Measurements from ENCODE around the gene TBRG4.

TBRG4 gene

DNA sequence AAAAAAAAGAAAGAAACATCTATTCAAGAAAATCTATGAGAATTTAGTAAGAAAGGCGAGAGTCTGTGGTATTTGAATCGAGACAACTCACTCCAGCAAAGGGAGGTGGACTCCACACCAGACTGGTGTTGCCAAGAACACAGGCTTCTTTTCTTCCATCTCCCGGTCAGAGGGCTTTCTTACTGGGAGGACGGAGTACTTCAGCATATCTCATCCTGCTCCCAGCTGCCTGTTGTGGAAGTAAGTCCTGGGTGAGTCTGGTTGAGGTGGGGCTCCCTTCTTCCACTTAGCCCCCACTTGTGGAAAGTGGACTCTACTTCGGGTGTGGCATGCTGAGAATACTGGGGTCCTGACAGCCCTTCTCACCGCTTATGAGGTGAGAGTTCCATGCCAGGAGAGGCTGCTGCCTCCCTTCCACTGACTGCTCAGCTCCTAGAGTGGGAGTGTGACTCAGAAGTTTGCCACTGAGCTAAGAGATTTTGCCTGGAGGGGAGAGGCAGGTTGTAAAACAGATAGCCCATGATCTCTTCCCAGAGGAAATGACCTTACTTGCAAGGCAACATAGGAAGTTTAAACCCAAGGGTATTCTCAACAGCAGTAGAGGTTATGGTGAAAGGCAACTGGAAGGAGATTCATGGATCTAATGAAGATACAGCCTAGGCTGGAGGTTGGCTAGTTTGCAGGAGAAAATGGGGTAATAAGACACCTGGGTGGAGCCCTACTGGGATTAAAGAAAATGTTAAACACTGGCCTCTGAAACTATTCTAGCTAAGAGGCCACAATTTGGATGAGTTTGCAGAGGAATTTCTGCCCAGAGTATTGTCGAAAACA is 19.2 kb downstream of the TBRG4 start:
- DNase-seq: no peak

DNA sequence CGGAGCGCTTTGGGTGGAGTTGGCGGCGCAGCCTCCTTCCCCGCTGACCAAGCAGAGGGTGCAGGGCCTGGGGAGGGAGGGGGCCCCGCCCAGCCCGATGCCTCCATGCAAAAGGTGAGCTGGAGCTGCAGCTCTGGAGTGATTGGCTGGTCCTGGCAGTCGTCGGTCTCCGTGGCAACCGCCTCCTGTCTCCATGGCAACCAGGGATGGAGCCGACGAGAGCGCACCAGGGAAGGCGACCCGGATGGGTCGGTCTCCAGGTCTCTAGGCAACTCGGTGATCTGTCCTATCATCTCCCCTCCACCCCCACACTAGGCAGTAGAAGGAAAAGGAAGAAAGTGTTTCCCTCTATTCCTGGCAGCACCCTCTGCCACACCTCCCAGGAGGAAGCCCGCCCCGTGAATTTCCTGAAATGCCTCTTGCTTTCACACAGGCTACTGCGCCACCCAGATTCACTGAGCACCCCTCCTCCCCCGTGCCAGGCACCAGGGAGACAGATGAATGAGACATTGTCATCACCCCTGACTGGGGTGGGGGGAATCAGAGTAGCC is 22.1 kb downstream of the TBRG4 start:
- DNase-seq: peak; percentile 79

DNA sequence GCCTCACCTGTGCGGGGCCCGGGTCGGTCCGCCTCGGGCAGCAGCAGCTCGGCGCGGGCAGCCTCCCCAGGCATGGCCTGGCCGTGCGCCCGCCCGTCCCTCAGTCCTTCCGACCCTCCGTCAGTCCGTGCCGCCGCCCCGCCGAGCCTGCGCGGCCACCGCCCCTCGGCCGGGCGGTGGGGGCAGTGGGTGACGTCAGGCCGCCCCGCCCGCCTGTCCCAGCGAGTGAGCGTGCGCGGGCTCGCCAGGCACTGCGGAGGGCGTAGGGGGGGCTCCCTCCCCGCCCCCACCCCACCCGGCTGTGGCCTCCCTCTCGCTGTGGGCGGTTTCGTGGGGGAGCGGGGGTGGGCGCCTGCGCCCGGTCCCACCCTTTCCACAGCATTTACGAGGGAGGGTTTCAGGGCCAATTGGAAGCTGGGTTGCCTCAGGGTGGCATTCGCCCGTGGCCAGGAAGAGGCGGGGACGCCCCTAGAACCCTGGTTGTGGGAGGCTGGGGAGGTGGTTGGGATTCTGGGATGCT is 22.6 kb downstream of the TBRG4 start, which contains the start of gene NACAD:
Gene NACAD (minus strand): TSS at position 149 of the 520 bp plus-strand sequence. CDS start 75 bp downstream, at position 74.
- DNase-seq: peak; percentile 70

DNA sequence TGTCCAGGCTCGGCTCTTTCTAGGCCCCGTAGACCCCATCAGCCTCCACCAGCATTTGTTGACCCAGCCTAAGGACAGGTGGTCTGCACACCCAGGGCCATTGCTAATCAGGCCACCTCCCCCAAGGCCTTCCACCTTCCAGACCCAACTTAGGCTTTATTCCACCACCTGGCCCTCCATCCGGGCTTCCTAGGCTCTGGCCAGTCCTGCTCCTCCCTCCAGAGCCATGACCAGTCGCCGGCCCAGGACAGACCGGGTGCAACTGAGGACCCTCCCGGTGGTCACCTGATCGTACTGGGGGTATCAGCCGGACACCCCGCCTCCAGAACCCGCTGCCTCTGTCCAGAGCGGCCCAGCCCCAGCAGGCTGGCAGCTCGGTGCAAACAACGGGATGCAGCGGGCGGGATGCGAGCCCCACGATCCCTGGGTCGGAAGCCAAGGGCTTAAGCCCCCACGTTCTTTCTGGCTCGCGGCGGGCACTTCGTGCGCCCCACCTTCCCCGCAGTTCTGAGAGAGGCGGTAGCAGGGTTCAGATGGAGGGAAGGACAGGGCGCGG is 23.3 kb downstream of the TBRG4 start:
- no peak for DNase-seq

DNA sequence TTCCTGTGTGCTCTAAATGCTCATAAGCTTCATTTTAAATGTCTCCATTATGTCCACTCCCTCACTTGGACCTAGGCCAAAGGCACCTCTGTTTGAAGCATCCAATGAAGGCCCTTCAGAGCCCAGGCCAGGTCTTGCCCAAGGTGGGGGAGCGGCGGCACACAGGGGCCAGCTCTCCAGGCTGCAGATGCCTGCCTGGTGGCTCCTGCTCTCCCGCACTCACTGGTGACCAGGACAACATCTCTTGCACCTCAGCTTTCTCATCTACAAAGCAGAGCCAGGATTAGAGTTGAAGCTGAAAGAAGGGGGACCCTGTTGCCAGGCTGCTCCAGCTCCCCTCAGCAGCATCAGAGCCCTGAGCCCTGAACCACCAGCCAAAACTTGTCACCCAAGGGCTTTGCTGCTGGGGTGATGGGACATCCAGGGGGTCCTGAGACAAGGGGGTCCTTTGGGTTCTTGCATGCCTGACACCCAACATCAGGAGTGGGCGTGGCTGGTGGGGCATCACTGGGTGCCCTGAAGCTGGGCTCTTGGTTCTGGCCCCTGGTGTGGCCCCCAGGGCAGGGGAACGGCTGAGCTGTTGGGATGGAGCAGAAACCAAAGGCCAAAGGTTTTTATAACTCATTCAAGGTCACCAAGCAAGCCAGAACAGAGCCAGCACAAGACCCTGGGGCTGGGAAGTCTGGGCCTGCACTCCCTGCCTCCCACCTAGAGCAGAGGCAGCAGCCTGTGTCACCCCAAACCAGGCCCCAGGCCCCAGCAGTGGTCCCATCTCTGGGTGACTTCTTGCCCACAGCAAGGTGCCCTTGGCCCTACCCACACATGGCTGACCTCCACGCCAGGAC is 24.0 kb downstream of the TBRG4 start:
- no peak for DNase-seq

DNA sequence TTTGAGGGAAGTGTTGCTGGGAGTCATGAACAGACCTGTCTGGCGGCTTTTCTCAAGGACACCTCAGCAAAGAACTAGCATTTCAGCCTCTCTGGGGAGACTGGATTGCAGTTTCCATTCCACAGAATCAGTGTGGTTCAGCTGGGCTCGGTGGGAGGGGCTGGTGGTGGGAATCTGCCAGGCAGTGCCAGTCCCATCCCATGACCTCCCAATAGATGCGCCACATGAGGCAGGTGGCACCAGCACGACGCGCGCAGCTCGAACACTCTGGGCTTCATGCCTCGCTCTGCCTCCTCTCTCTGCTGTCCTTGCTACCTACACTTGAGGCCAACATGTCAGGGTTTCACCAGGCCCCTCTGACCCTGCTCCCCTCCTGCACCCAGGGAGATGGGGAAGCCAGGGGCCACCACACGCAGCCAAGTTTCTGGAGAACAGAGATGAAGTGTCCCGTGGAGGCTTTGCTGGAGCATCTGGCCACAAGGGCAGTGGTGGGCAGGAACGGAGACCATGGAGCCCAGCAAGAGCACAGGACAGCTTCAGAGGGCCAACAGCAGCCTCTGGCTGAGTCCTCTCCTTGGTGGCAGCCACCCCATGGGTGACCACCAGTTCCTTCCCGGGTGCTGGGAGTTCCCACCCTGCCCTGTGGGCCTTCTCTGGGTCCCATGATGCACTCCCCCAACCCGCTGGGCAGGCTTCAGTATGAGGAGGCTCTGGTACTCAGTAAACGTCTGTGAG is 25.0 kb downstream of the TBRG4 start:
- no peak for DNase-seq

DNA sequence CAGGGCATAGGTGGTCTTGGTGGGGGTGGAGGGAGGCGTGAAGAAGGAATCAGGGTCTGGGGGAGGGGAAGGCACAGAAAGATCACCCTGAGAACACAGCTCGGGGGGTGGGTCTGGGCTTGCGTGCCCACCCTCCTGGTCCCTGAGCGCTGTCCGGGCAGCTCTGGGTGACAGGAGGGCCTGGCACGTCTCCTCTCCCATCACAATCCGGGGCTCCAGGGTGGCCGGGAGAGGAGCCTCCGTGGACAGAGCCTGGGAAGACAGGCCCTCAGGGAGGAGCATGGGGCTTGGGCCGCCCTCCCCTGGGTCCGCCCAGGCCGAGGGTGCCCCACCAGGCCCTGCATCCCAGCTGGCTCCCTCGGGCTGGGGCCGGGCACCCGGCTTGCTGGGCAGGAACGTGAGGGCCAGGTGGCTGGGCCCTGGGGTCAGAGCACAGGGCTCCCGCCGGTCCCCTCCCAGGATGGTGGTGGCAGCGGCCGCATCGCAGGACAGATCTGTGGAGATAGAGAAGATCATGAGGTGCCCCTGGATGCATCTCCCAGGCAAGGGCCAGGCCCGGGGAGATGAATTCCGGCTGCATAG is 25.8 kb downstream of the TBRG4 start:
- DNase-seq: no peak

DNA sequence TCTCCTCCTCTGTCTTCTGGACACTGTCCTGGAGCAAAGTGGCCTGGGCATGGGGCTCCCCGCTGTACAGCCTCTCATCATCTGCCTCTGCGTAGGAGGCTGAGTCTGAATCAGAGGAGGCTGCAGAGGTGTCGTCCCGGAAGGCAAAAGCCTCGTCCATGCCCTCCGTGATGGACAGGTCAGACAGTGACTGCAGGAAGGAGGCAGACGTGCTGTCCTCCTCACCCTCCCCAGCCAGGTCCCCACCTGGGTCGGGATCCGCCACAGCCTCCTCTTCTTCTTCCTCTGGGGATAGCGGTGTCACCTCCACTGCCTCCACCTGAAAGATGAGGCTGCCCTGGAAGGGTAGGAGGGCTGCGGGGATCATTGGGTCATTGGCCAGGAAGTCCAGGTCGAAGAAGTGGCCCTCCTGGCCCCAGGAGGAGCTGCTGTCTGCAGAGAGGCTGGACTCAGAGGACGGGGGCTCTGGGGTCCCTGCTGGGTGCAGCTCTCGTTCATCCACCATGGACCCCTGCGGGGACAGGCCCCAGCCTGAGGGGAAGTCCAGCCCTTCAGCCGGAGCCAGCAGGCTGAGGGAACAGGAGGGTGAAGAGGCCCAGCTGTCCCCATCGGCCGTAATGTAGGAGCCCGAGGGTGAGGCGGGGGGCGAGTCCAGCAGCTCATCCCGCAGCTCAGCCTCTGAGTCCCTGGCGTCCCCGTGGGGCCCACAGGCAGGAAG is 26.4 kb downstream of the TBRG4 start:
- no peak for DNase-seq

DNA sequence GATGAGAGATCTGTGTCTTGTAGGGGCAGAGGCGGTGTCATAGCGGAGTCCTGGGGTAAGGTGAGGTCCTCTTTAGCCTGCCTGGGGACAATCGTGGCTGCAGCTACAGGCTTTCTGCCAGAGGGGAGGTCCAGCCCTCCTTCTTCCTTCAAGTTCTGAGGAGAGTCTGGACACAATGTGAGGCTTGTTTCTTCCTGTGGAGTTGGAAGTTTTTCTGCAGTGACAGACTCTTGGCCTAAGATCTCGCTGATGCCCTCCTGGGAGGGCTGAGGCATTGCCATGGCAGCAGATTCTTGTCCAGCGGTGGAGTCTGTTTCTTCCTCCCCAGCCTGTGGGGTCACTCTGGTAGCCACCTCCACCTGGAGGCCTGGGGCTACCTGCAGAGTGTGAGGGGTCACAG is 27.2 kb downstream of the TBRG4 start:
- DNase-seq: no peak

DNA sequence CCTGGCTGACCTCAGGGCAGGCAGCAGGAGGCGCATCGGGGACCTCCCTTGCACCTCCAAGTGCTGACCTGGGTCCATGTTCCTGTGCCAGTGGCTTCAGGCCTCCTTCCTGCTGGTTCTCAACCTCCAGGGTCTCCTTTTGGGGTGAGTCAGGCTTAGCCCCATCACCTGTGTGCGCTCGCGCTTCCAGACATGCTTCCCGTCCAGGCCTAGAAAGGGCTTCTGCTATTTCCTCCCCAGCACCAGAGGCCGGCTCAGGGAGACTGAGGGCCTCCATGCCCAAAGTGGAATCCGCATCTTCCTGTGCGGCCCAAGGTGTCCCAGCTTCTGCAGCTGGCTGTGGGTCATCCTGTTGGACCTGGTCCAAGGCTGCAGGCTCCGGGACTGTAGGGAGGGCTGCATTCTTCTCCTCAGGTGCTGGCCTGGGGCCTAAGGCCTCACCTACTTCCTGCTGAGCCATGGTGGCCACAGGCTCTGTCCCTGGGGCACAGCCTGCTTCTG is 28.6 kb downstream of the TBRG4 start:
- DNase-seq: no peak

DNA sequence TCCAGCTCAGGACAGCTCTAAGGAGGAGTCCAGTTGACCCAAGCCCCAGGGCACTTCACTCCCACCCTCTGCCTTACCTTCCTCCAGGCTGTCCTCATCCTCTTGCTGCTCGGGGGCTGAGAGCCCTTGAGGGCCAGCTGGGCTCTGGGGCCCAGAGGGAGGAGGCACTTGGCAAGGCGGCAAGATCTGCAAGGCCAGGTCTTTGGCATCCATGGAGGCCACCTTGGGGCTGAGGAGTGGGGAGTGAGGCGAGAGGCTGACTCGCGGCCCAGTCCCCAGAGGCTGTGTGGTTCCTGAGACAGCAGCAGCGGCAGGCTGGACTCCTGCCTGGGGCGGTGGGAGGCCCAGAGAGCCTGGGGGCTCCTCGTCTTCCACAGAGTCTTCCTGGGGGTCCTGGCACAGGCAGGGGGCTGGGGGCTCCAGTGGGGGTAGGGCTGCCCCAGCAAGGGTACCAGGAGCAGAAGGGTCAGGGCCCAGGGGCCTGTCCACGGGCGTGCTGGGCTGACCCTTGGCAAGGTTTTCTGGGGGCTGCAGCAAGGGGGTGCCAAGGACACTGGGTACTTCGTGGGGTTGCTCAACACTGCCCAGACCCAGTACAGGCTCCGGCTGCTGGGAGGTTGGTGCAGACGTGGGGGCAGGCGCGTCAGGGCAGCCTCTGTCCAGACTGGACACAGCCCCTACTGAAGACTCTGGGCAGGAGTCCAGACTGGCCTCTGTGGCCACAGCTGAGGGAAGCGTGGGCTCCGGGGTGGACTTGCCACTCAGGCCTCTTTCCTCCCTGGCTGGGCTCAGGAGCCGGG is 29.3 kb downstream of the TBRG4 start:
- DNase-seq: no peak

DNA sequence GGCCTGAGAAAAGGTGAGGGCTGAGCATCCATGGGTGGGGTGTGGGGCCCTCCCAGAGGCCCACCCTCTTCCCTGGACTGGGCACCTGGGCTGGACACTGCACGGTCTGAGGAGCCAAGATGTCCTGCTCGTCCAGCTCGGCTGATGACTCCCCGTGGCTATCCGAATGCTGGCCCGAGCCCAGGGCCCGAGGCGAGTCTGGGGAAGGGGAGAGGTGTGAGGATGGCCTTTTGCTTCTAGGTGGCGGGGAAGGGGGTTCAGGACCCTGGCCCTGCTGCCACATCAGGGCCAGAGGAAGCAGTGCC is 29.9 kb downstream of the TBRG4 start:
- no peak for DNase-seq

DNA sequence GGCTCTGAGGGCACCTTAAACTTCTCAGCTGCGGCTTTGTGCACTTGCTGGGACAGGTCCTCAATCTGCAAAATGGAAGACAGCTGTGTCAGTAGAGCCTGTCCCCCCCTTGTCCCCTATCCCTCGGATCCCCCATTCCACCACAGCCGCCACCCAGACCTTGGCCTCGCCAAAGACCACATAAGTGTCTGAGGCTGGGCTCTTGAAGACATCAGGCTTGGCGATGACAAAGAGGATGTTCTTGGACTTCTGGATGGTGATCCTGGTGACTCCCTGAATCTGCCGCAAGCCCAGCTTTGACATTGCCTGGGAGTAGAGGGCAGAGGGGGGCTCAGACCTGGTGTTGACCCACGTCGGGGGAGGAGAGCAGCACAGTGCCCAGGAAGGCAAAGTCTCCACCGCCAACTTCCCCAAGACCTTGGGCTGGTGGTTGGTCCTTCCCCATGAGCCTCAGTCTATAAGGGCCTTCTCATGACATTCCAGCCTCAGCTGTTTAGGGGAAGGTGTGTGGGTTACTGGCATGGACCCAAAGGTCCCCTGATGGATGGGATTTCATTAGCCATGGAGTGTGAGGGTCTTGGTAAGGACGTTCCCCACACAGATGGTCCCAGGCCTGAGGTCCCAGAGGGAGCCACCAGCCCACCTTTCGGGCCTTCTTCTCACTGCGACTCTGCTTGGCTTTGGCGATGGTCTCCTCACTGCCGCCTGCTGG is 30.4 kb downstream of the TBRG4 start:
- DNase-seq: no peak

DNA sequence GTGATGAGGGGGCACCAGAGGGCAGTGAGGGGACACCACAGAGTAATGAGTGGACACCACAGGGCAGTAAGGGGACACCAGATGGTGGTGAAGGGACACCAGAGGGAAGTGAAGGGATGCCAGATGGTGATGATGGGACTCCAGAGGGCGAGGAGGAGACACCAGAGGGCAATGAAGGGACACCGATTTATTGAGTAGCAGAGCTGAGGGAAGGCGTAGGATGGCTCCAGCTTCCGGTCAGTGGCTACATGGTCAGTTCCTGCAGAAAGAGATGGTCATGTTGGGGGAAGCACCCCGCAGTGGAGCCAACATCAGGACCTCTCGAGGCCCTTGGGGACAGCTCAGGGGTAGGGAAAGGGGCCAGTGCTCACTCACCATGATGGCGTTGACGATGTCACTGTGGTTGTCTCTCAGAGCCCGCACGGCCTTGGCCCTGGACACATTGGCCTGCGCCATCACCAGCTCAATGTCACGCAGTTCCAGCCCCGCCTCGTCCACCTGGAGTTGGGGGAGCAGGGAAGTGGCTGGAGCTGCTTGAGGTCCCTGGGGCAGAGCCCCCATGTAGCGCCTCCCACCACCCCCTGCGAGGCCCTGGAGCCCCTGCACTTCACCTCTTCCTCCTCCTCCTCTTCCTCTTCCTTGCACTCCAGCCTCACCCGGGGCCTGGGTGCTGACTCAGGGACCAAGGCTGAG is 31.1 kb downstream of the TBRG4 start:
- DNase-seq: no peak

DNA sequence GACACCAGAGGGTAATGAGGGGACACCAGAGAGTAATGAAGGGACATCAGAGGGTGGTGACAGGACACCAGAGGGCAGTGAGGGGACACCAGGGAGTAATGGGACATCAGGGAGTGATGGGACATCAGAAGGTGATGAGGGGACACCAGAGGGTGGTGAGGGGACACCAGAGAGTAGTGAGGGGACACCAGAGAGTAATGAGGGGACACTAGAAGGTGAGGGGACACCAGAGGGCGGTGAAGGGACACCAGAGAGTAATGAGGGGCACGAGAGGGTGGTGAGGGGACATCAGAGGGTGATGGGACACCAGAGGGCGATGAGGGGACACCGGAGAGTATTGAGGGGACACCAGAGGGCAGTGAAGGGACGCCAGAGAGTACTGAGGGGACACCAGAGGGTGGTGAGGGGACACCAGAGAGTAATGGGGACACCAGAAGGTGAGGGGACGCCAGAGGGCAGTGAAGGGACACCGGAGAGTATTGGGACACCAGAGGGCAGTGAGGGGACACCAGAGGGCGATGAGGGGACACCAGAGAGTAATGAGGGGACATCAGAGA is 33.3 kb downstream of the TBRG4 start:
- no peak for DNase-seq

DNA sequence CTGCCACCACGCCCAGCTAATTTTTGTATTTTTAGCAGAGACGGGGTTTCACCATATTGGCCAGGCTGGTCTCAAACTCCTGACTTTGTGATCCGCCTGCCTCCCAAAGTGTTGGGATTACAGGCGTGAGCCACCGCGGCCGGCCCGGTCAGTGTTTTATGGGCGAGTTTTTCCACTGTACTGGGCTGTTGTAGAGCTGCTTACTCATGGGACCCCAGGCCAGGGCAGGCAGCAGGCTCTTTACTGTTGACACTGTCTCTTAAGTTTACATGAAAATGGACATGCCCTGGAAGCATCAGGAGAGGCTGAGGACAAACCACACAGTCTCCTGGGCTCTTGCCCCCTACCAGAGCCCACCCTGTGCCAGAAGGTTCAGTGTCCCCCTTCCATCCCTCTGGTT is 33.9 kb downstream of the TBRG4 start:
- DNase-seq: no peak

DNA sequence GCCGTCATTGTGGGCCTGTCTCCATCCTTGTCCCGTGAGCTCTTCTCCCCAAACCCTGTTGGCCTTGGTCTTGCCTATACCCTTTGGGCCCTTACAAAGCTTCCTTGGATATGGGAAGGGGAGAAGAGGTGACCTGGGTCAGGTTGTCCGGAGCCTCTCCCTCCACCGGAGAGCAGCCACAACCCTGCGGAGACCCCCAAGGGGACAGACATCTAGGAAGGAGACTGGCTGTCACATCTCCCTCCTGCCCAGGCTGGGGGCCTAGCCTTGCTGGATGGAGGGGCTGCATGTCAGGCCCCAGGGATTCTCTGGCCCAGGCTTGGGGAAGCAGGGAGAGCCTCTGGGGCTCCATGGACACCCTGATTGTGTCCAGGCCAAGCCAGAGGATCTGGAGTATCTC is 34.6 kb downstream of the TBRG4 start:
- DNase-seq: no peak

Data from right kidney (tissue), 1 donor.